ENCODE results near the gene KLHL13.

DNA sequence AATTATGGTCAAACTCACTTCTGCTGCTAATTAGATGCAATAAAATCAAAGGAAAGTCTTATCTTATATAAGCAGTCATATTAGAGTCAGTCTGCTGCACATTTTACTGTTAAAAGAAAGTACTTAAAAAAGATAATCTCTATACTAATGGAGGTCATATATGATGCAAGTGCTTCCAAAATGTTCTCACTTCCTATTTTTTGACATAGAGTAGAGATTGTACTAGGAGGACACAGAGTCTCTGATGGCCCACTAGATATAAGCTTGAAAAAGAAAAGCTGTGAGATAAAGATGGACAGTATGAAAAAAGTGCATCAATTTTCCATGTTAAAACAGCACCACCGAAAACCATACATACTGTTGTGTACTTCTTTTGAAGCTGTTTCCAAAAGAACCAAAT, 196.9 kb downstream of the KLHL13 start:
- no peak for TF ChIP-seq TAF1 (IDR thresholded peaks at IDR 0.05; ENCODE audit: low read depth, low read length)
- TF ChIP-seq KDM1A (IDR thresholded peaks at IDR 0.05; ENCODE audit: borderline replicate concordance, low read length) = no peak
- TF ChIP-seq POLR2A (IDR thresholded peaks at IDR 0.05; ENCODE audit: control extremely low read depth in 1 of 2, low read depth in 2 of 2, low read length in 2 of 2) = no peak
- TF ChIP-seq RBBP5 (IDR thresholded peaks at IDR 0.05; ENCODE audit: borderline replicate concordance, low read depth, low read length) = no peak
- TF ChIP-seq HDAC2 (IDR thresholded peaks at IDR 0.05; ENCODE audit: borderline replicate concordance in 1 of 2, low read depth in 2 of 2, low read length in 2 of 2) = no peak
- TF ChIP-seq CREB1 (IDR thresholded peaks at IDR 0.05) = no peak
- no peak for TF ChIP-seq EGR1 (IDR thresholded peaks at IDR 0.05; ENCODE audit: borderline replicate concordance, low read depth, low read length)
- TF ChIP-seq, protein P1, sequence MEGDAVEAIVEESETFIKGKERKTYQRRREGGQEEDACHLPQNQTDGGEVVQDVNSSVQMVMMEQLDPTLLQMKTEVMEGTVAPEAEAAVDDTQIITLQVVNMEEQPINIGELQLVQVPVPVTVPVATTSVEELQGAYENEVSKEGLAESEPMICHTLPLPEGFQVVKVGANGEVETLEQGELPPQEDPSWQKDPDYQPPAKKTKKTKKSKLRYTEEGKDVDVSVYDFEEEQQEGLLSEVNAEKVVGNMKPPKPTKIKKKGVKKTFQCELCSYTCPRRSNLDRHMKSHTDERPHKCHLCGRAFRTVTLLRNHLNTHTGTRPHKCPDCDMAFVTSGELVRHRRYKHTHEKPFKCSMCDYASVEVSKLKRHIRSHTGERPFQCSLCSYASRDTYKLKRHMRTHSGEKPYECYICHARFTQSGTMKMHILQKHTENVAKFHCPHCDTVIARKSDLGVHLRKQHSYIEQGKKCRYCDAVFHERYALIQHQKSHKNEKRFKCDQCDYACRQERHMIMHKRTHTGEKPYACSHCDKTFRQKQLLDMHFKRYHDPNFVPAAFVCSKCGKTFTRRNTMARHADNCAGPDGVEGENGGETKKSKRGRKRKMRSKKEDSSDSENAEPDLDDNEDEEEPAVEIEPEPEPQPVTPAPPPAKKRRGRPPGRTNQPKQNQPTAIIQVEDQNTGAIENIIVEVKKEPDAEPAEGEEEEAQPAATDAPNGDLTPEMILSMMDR (IDR thresholded peaks at IDR 0.05; ENCODE audit: control extremely low read depth in 1 of 3, insufficient read depth in 1 of 3, low read depth in 1 of 3, low read length in 3 of 3) = no peak
- no peak for TF ChIP-seq EP300 (IDR thresholded peaks at IDR 0.05; ENCODE audit: borderline replicate concordance in 1 of 2, low read depth in 2 of 2, low read length in 2 of 2)
- TF ChIP-seq CEBPB (IDR thresholded peaks at IDR 0.05; ENCODE audit: low read depth, low read length) = no peak
- TF ChIP-seq POLR2AphosphoS5 (IDR thresholded peaks at IDR 0.05; ENCODE audit: low read depth, low read length) = no peak

Data from H1 (cell line).